IMR-90 (cell line): ENCODE measurements around the gene SMIM5. TPM values are rescaled to one million over a fixed set of nuclear protein-coding genes. Genes with fewer than 3 reads are reported as not detected.

Experiments used
- ATAC-seq: fragments of 200-7000 bp; cut with Tn5 transposase; 2 replicates; pipeline ENCODE4 v1.9.1; 2020; ENCODE audit warnings: low read depth, mild to moderate bottlenecking, moderate library complexity
- BruUV-seq: library from RNA; stranded (reverse); fragments of 400-500 nt; replicated peaks from 2 replicates; lab custom pipeline; 2021; lab: Mats Ljungman, UMichigan
- CTCF ChIA-PET: fragments of 300-600 bp; formaldehyde crosslinking; extraction: SDS; loops from one replicate; lab custom pipeline; 2021; ENCODE audit warnings: antibody characterized with exemption; lab: Yijun Ruan, JAX
- POLR2A ChIA-PET: fragments of 300-600 bp; sonication (Branson Sonifier 250); formaldehyde crosslinking; loops from one replicate; lab custom pipeline; 2022; ENCODE audit warnings: antibody characterized with exemption; ENCODE audit not compliant: unreplicated experiment; lab: Charles Lee
- DNase-seq: peaks from one replicate; pipeline ENCODE4 v3.0.0; 2013
- H2AFZ ChIP-seq: replicated peaks from 2 replicates; pipeline ENCODE3; 2013; ENCODE audit warnings: low read length, mild to moderate bottlenecking; ENCODE audit not compliant: poor library complexity
- H2AK5ac ChIP-seq: 2 replicates; pipeline ENCODE4 v1.6.1; 2013; ENCODE audit warnings: low read depth, low read length, inconsistent platforms
- H2AK9ac ChIP-seq: replicated peaks from 2 replicates; pipeline ENCODE3; 2013; ENCODE audit warnings: mild to moderate bottlenecking, low read depth, low read length, moderate library complexity; ENCODE audit not compliant: poor library complexity
- H2BK120ac ChIP-seq: 2 replicates; pipeline ENCODE4 v1.6.1; 2013; ENCODE audit warnings: low read depth, low read length, inconsistent platforms
- H2BK15ac ChIP-seq: 3 replicates; pipeline ENCODE4 v1.6.1; 2013; ENCODE audit warnings: low read depth, low read length, inconsistent platforms
- H2BK20ac ChIP-seq: 2 replicates; pipeline ENCODE4 v1.6.1; 2013; ENCODE audit warnings: low read depth, mild to moderate bottlenecking, inconsistent platforms, low read length, moderate library complexity
- H2BK5ac ChIP-seq: 2 replicates; pipeline ENCODE4 v1.6.1; 2013; ENCODE audit warnings: mild to moderate bottlenecking, low read depth, low read length, inconsistent platforms; ENCODE audit not compliant: poor library complexity, severe bottlenecking
- H3K14ac ChIP-seq: replicated peaks from 2 replicates; pipeline ENCODE4 v1.6.1; 2013; ENCODE audit warnings: low read depth, low read length, inconsistent platforms
- H3K18ac ChIP-seq: 2 replicates; pipeline ENCODE4 v1.6.1; 2013; ENCODE audit warnings: low read depth, low read length, control low read depth
- H3K23ac ChIP-seq: 2 replicates; pipeline ENCODE4 v1.6.1; 2013; ENCODE audit warnings: low read depth, low read length, inconsistent platforms
- H3K27ac ChIP-seq: 2 replicates; pipeline ENCODE4 v1.5.1; 2013; ENCODE audit warnings: mild to moderate bottlenecking, control low read depth, low read length; ENCODE audit not compliant: insufficient read depth
- H3K27me3 ChIP-seq: 2 replicates; pipeline ENCODE4 v1.6.1; 2013; ENCODE audit warnings: low read length; ENCODE audit not compliant: control insufficient read depth, insufficient read depth
- H3K36me3 ChIP-seq: 2 replicates; pipeline ENCODE4 v1.6.1; 2013; ENCODE audit warnings: low read length, mixed read lengths; ENCODE audit not compliant: control insufficient read depth, insufficient read depth
- H3K4ac ChIP-seq: 2 replicates; pipeline ENCODE4 v1.6.1; 2013; ENCODE audit warnings: low read depth, low read length, inconsistent platforms
- H3K4me1 ChIP-seq: 2 replicates; pipeline ENCODE4 v1.6.1; 2013; ENCODE audit warnings: low read length, mixed read lengths; ENCODE audit not compliant: control insufficient read depth, insufficient read depth
- H3K4me2 ChIP-seq: 2 replicates; pipeline ENCODE4 v1.6.1; 2013; ENCODE audit warnings: low read depth, mild to moderate bottlenecking, control low read depth, low read length, moderate library complexity
- H3K4me3 ChIP-seq: 2 replicates; pipeline ENCODE4 v1.5.1; 2013; ENCODE audit warnings: low read depth, mild to moderate bottlenecking, control low read depth, low read length, moderate library complexity; ENCODE audit not compliant: insufficient read depth
- H3K56ac ChIP-seq: 2 replicates; pipeline ENCODE4 v1.6.1; 2013; ENCODE audit warnings: low read length, inconsistent platforms; ENCODE audit not compliant: insufficient read depth; ENCODE audit errors: extremely low read depth
- H3K79me1 ChIP-seq, 2 experiments: 2 replicates each; pipeline ENCODE4 v1.6.1; 2013; ENCODE audit warnings: low read length in 2 of 2, inconsistent platforms in 1 of 2, low read depth in 1 of 2
- H3K9ac ChIP-seq: 2 replicates; pipeline ENCODE4 v1.6.1; 2013; ENCODE audit warnings: low read depth, low read length, control low read depth
- H3K9me1 ChIP-seq: 2 replicates; pipeline ENCODE4 v1.6.1; 2013; ENCODE audit warnings: low read length, inconsistent platforms; ENCODE audit not compliant: insufficient read depth
- H3K9me3 ChIP-seq: 2 replicates; pipeline ENCODE4 v1.6.1; 2013; ENCODE audit warnings: low read length; ENCODE audit not compliant: control insufficient read depth, insufficient read depth
- H4K20me1 ChIP-seq: 2 replicates; pipeline ENCODE4 v1.6.1; 2013; ENCODE audit warnings: low read length, inconsistent platforms; ENCODE audit not compliant: insufficient read depth
- H4K5ac ChIP-seq: 2 replicates; pipeline ENCODE4 v1.6.1; 2013; ENCODE audit warnings: mild to moderate bottlenecking, low read depth, low read length, control low read depth
- H4K8ac ChIP-seq, 2 experiments: 2 replicates each; pipeline ENCODE4 v1.6.1; 2013; ENCODE audit warnings: low read depth in 2 of 2, low read length in 2 of 2, control low read depth in 1 of 2, inconsistent platforms in 1 of 2
- H4K91ac ChIP-seq: 2 replicates; pipeline ENCODE4 v1.6.1; 2013; ENCODE audit warnings: low read depth, low read length, inconsistent platforms; ENCODE audit not compliant: insufficient read depth
- BHLHE40 ChIP-seq: fragments of 150-350 bp; IDR thresholded peaks from 2 replicates; pipeline ENCODE4 v1.6.1; 2016; ENCODE audit warnings: mild to moderate bottlenecking, low read depth, low read length
- CEBPB ChIP-seq: IDR thresholded peaks from 2 replicates; pipeline ENCODE4 v1.6.1; 2012; ENCODE audit warnings: low read depth, low read length, improper control_type of control experiment
- CHD1 ChIP-seq: IDR thresholded peaks from 2 replicates; pipeline ENCODE4 v1.6.1; 2012; ENCODE audit warnings: low read depth, low read length, improper control_type of control experiment
- CTCF ChIP-seq: conservative IDR thresholded peaks from 2 replicates; pipeline ENCODE4 v1.5.1; 2012; ENCODE audit warnings: mild to moderate bottlenecking, low read depth, low read length, improper control_type of control experiment
- ELK1 ChIP-seq: fragments of 150-350 bp; IDR thresholded peaks from 2 replicates; pipeline ENCODE4 v1.6.1; 2016; ENCODE audit warnings: low read depth, mild to moderate bottlenecking, low read length, moderate library complexity, borderline replicate concordance
- FOS ChIP-seq: fragments of 150-350 bp; IDR thresholded peaks from 2 replicates; pipeline ENCODE4 v1.6.1; 2016; ENCODE audit warnings: low read depth, low read length
- MAFK ChIP-seq: IDR thresholded peaks from 2 replicates; pipeline ENCODE4 v1.6.1; 2012; ENCODE audit warnings: low read depth, low read length, improper control_type of control experiment
- MAZ ChIP-seq: IDR thresholded peaks from 2 replicates; pipeline ENCODE4 v1.6.1; 2012; ENCODE audit warnings: low read depth, mild to moderate bottlenecking, low read length, improper control_type of control experiment, moderate library complexity, borderline replicate concordance
- MXI1 ChIP-seq: IDR thresholded peaks from 2 replicates; pipeline ENCODE4 v1.6.1; 2012; ENCODE audit warnings: low read depth, mild to moderate bottlenecking, low read length, moderate library complexity, borderline replicate concordance
- NFE2L2 ChIP-seq: fragments of 150-350 bp; IDR thresholded peaks from 2 replicates; pipeline ENCODE4 v1.6.1; 2016; ENCODE audit warnings: low read depth, mild to moderate bottlenecking, low read length
- POLR2A ChIP-seq: IDR thresholded peaks from 2 replicates; pipeline ENCODE4 v1.6.1; 2012; ENCODE audit warnings: mild to moderate bottlenecking, low read depth, low read length
- RAD21 ChIP-seq: IDR thresholded peaks from 2 replicates; pipeline ENCODE4 v1.6.1; 2012; ENCODE audit warnings: low read length, improper control_type of control experiment
- RCOR1 ChIP-seq: IDR thresholded peaks from 2 replicates; pipeline ENCODE4 v1.6.1; 2012; ENCODE audit warnings: mild to moderate bottlenecking, low read length, improper control_type of control experiment; ENCODE audit not compliant: insufficient replicate concordance
- RFX5 ChIP-seq: IDR thresholded peaks from 2 replicates; pipeline ENCODE4 v1.8.0; 2012; ENCODE audit warnings: low read depth, mild to moderate bottlenecking, low read length, moderate library complexity
- SMC3 ChIP-seq: fragments of 150-350 bp; IDR thresholded peaks from 2 replicates; pipeline ENCODE4 v1.6.1; 2016; ENCODE audit warnings: low read depth, mild to moderate bottlenecking, antibody characterized with exemption, low read length, moderate library complexity
- USF2 ChIP-seq: fragments of 150-350 bp; IDR thresholded peaks from 2 replicates; pipeline ENCODE4 v1.6.1; 2017; ENCODE audit warnings: mild to moderate bottlenecking, antibody characterized with exemption, low read length, low read depth
- WGBS, 2 experiments: methylation state at CpG; one replicate each; pipeline versions ENCODE4 v1.1.5 to v1.1.7; 2013; ENCODE audit warnings: missing lambda C conversion rate in 2 of 2; ENCODE audit not compliant: insufficient read length in 1 of 2; ENCODE audit errors: extremely low coverage in 2 of 2; 5-methylcytosine and 5-hydroxymethylcytosine counted together
- dilution Hi-C: fragments of 300-500 bp; cut with HindIII; formaldehyde crosslinking; loops from one replicate; pipeline ENCODE4 v1.14.3; 2018; ENCODE audit warnings: low sequenced_read_pairs; ENCODE audit not compliant: unreplicated experiment
- in situ Hi-C: fragments of 300-500 bp; cut with MboI; formaldehyde crosslinking; loops from 3 replicates; pipeline ENCODE4 v1.14.3; 2019; ENCODE audit warnings: low sequenced_read_pairs, inconsistent platforms, mixed read lengths
- intact Hi-C: fragments of 100-400 bp; cut with micrococcal nuclease; formaldehyde crosslinking; loops from 2 replicates; pipeline ENCODE4 v1.10.0; 2022
- polyA plus RNA-seq, 3 experiments: library from polyadenylated mRNA; depleted of rRNA; stranded (reverse); fragments of >200 nt; gene quantifications; 2 replicates each; pipeline ENCODE4 v1.2.3, GENCODE V29; 2012; ENCODE audit warnings: low replicate concordance in 1 of 3
- total RNA-seq: library from RNA; depleted of rRNA; stranded (reverse); fragments of >200 nt; gene quantifications from 2 replicates; pipeline ENCODE4 v1.2.3, GENCODE V29; 2012

Gene SMIM5
- total and polyA plus RNA-seq, 2 of the 4 experiments (the other 2 are of a cell fraction) = not detected

- Histone ChIP-seq H3K79me1 (no peaks in the 10 kb centered on the region), H3K36me3 (no peaks in the 10 kb centered on the region), H4K5ac (no peak overlapping the region), H4K8ac (no peak overlapping the region), H4K91ac (no peak overlapping the region), H3K23ac (no peak overlapping the region), H2AFZ (no peak overlapping the region), H4K20me1 (no peaks in the 10 kb centered on the region), H2BK120ac (no peak overlapping the region), H3K56ac (no peak overlapping the region), H2BK5ac (no peak overlapping the region), H3K4me2 (no peak overlapping the region), H3K14ac (no peak overlapping the region), H2AK5ac (no peak overlapping the region), H3K4ac (no peak overlapping the region), H2BK20ac (no peak overlapping the region), H3K27ac (no peak overlapping the region), H3K9me3 (no peaks in the 10 kb centered on the region), H3K27me3 (peaks cover 7% of the 10 kb centered on the region), H3K4me1 (no peaks in the 10 kb centered on the region), H2BK15ac (no peak overlapping the region), H3K9ac (no peak overlapping the region), H3K9me1 (no peaks in the 10 kb centered on the region), H2AK9ac (no peak overlapping the region), H3K18ac (no peak overlapping the region), H3K4me3 (no peak overlapping the region)
- dilution Hi-C loops (no loop called here), intact Hi-C loops (no loop called here), in situ Hi-C loops (no loop called here)
- WGBS, 2 experiments = no CpG with 5 or more reads among the region's 5 CpGs
- no peak for DNase-seq
- no peak for ATAC-seq
- CTCF ChIA-PET = no interaction called here
- BruUV-seq = no TSS peak
- POLR2A ChIA-PET = no interaction called here
- no peak for TF ChIP-seq NFE2L2
- TF ChIP-seq CEBPB = no peak
- no peak for TF ChIP-seq MAZ
- TF ChIP-seq CTCF = no peak
- no peak for TF ChIP-seq CHD1
- no peak for TF ChIP-seq RCOR1
- TF ChIP-seq RAD21 = no peak
- no peak for TF ChIP-seq MXI1
- TF ChIP-seq FOS = no peak
- no peak for TF ChIP-seq MAFK
- TF ChIP-seq SMC3 = no peak
- no peak for TF ChIP-seq RFX5
- TF ChIP-seq USF2 = no peak
- TF ChIP-seq ELK1 = no peak
- no peak for TF ChIP-seq BHLHE40
- TF ChIP-seq POLR2A = no peak
These were observed 26.1 kb upstream of the SMIM5 start for GRCh38 chr17:75607086-75607485.
